Measurements from ENCODE around the gene RUNX2. TPM values are rescaled to one million over a fixed set of nuclear protein-coding genes. Genes with fewer than 3 reads are reported as not detected.

RUNX2 gene
- total and polyA plus RNA-seq, 2 experiments from 2014 or later: 0.66 to 1.7 TPM

GRCh38 chr6:45563041-45563440 is 234.9 kb downstream of the RUNX2 start:
- H3K27ac Mint-ChIP-seq: no peak overlapping the region
- H3K27me3 ChIP-seq (ENCODE audit: insufficient read depth): no peaks in the 10 kb centered on the region

GRCh38 chr6:45563844-45564243 is 235.7 kb downstream of the RUNX2 start:
- no peaks in the 10 kb centered on the region for H3K9me3 Mint-ChIP-seq
- no peak overlapping the region for H2AFZ ChIP-seq
- no peaks in the 10 kb centered on the region for H3K4me1 ChIP-seq (ENCODE audit: insufficient read depth)
- H3K4me3 Mint-ChIP-seq: no peak overlapping the region
- ATAC-seq (no peak), DNase-seq (ENCODE audit: low spot score) (no peak)
- no peak overlapping the region for H3K27ac ChIP-seq (ENCODE audit: low read depth)
- H3K9me2 ChIP-seq (ENCODE audit: insufficient read depth): peaks cover 8% of the 10 kb centered on the region; the same call in 1 of the 2 replicates
- peaks cover 5% of the 10 kb centered on the region; the same call in 2 of the 3 replicates for H3K4me1 Mint-ChIP-seq
- no peaks in the 10 kb centered on the region for H3K79me2 ChIP-seq (replicated peaks; ENCODE audit: insufficient read depth)
- no peak overlapping the region for H3K4me3 ChIP-seq
- H3F3A ChIP-seq (replicated peaks; ENCODE audit: low read depth): no peaks in the 10 kb centered on the region
- no peaks in the 10 kb centered on the region for H3K36me3 Mint-ChIP-seq (ENCODE audit: low read depth)
- H3K27ac Mint-ChIP-seq: no peak overlapping the region
- no peak overlapping the region for H3K4me2 ChIP-seq
- H4K20me1 ChIP-seq (replicated peaks; ENCODE audit: insufficient read depth): no peaks in the 10 kb centered on the region
- no peaks in the 10 kb centered on the region for H3K36me3 ChIP-seq (ENCODE audit: insufficient read depth)
- no peaks in the 10 kb centered on the region for H3K27me3 ChIP-seq (ENCODE audit: insufficient read depth)
- peaks cover 2% of the 10 kb centered on the region for H3K27me3 Mint-ChIP-seq (ENCODE audit: insufficient read depth, low read depth, poor library complexity)
- TF ChIP-seq EZH2 (IDR thresholded peaks at IDR 0.05; ENCODE audit: low read depth, unreplicated experiment) (no peak), ETS1 (IDR thresholded peaks at IDR 0.05) (no peak)

More at GRCh38 chr6:45563041-45563440, 234.9 kb downstream of the RUNX2 start:
- Histone ChIP-seq H3K79me2 (replicated peaks; ENCODE audit: insufficient read depth) (no peaks in the 10 kb centered on the region), H3K36me3 (ENCODE audit: insufficient read depth) (no peaks in the 10 kb centered on the region), H3F3A (replicated peaks; ENCODE audit: low read depth) (no peaks in the 10 kb centered on the region), H3K4me1 (ENCODE audit: insufficient read depth) (no peaks in the 10 kb centered on the region), H3K9me2 (ENCODE audit: insufficient read depth) (peaks cover 11% of the 10 kb centered on the region; the same call in 1 of the 2 replicates), H4K20me1 (replicated peaks; ENCODE audit: insufficient read depth) (no peaks in the 10 kb centered on the region), H2AFZ (no peak overlapping the region), H3K4me3 (no peak overlapping the region), H3K27ac (ENCODE audit: low read depth) (no peak overlapping the region), H3K4me2 (no peak overlapping the region)
- Mint-ChIP-seq H3K4me1 (peaks cover 5% of the 10 kb centered on the region; the same call in 2 of the 3 replicates), H3K9me3 (no peaks in the 10 kb centered on the region), H3K27me3 (ENCODE audit: insufficient read depth, low read depth, poor library complexity) (peaks cover 2% of the 10 kb centered on the region), H3K4me3 (no peak overlapping the region), H3K36me3 (ENCODE audit: low read depth) (no peaks in the 10 kb centered on the region)
- DNase-seq (ENCODE audit: low spot score) (no peak), ATAC-seq (no peak)
- TF ChIP-seq ZNF331 (CRISPR knock-in tag; IDR thresholded peaks at IDR 0.05; ENCODE audit: low read depth) (no peak), EZH2 (IDR thresholded peaks at IDR 0.05; ENCODE audit: low read depth, unreplicated experiment) (no peak)

- TF ChIP-seq POLR2AphosphoS5 (IDR thresholded peaks at IDR 0.05; ENCODE audit: low read depth): no peak
- TF ChIP-seq NANOG (IDR thresholded peaks at IDR 0.05; ENCODE audit: borderline replicate concordance): no peak
- no peak for TF ChIP-seq JUNB (IDR thresholded peaks at IDR 0.05; ENCODE audit: unreplicated experiment)
- TF ChIP-seq CREB1 (CRISPR knock-in tag; IDR thresholded peaks at IDR 0.05; ENCODE audit: low read depth): no peak
- TF ChIP-seq EZH2 (IDR thresholded peaks at IDR 0.05; ENCODE audit: low read depth, unreplicated experiment): no peak
- H4K20me1 ChIP-seq (replicated peaks; ENCODE audit: insufficient read depth): no peaks in the 10 kb centered on the region
- no peaks in the 10 kb centered on the region for H3F3A ChIP-seq (replicated peaks; ENCODE audit: low read depth)
- Mint-ChIP-seq H3K27me3 (ENCODE audit: insufficient read depth, low read depth, poor library complexity) (no peaks in the 10 kb centered on the region), H3K36me3 (ENCODE audit: low read depth) (no peaks in the 10 kb centered on the region), H3K4me3 (no peak overlapping the region), H3K9me3 (no peaks in the 10 kb centered on the region), H3K27ac (no peak overlapping the region), H3K4me1 (peaks cover 5% of the 10 kb centered on the region; the same call in 2 of the 3 replicates)
- no peaks in the 10 kb centered on the region for H3K79me2 ChIP-seq (replicated peaks; ENCODE audit: insufficient read depth)
- H3K4me3 ChIP-seq: no peak overlapping the region
- DNase-seq (ENCODE audit: low spot score) (peak; percentile 53), ATAC-seq (peak; percentile 81)
- no peak overlapping the region for H3K4me2 ChIP-seq
- peaks cover 9% of the 10 kb centered on the region; the same call in 1 of the 2 replicates for H3K9me2 ChIP-seq (ENCODE audit: insufficient read depth)
- H3K36me3 ChIP-seq (ENCODE audit: insufficient read depth): no peaks in the 10 kb centered on the region
- no peak overlapping the region for H3K27ac ChIP-seq (ENCODE audit: low read depth)
- H2AFZ ChIP-seq: no peak overlapping the region
- H3K27me3 ChIP-seq (ENCODE audit: insufficient read depth): no peaks in the 10 kb centered on the region
- no peaks in the 10 kb centered on the region for H3K4me1 ChIP-seq (ENCODE audit: insufficient read depth)
Measured at GRCh38 chr6:45566882-45567281, 238.8 kb downstream of the RUNX2 start.
